Peyer's patch (tissue), 4 donors: ENCODE results near the gene MOB3C. TPM values are rescaled to one million over a fixed set of nuclear protein-coding genes. Genes with fewer than 3 reads are reported as not detected.

Experiments
- DNase-seq, 3 donors: peaks; one replicate each; pipeline ENCODE4 v3.0.0-alpha.2; 2017 to 2019
- H3K27ac ChIP-seq, 4 donors: fragments of 200-600 bp; sonication (generic); one replicate each; pipeline ENCODE4 v1.5.1; 2016 to 2019
- H3K27me3 ChIP-seq, 2 donors: fragments of 200-600 bp; sonication (generic); one replicate each; pipeline ENCODE4 v1.5.1; 2019
- H3K36me3 ChIP-seq, 3 donors: fragments of 200-600 bp; sonication (generic); one replicate each; pipeline ENCODE4 v1.5.1; 2016 to 2019
- H3K4me1 ChIP-seq, 4 donors: fragments of 200-600 bp; sonication (generic); one replicate each; pipeline ENCODE4 v1.5.1; 2016 to 2019
- H3K4me3 ChIP-seq, 4 donors: fragments of 200-600 bp; sonication (generic); 1 replicate in 3 of 4; 2 replicates in 1 of 4; pipeline ENCODE4 v1.5.1; 2016 to 2019; ENCODE audit warnings: mild to moderate bottlenecking in 1 of 4
- H3K9me3 ChIP-seq, 4 donors: fragments of 200-600 bp; sonication (generic); one replicate each; pipeline ENCODE4 v1.5.1; 2016 to 2019; ENCODE audit warnings: mild to moderate bottlenecking in 1 of 4
- CTCF ChIP-seq, 6 experiments: fragments of 450-650 bp in 4 of 6; fragments of 200-600 bp in 2 of 6; sonication (generic) in 1 of 6; IDR thresholded peaks; one replicate each; pipeline ENCODE4 v1.5.1; 2017 to 2019; ENCODE audit warnings: antibody characterized with exemption in 6 of 6, mild to moderate bottlenecking in 3 of 6, moderate library complexity in 1 of 6
- POLR2A ChIP-seq, 2 donors: fragments of 450-650 bp; IDR thresholded peaks; one replicate each; pipeline ENCODE4 v1.5.1; 2017; ENCODE audit warnings: antibody characterized with exemption in 2 of 2, mild to moderate bottlenecking in 2 of 2, moderate library complexity in 2 of 2
- total RNA-seq, 4 donors: library from RNA; depleted of rRNA; stranded (reverse); fragments of >200 nt; gene quantifications; one replicate each; pipeline ENCODE4 v1.1.0, GENCODE V29; 2016

The MOB3C gene
- total RNA-seq, 4 donors from 2014 or later = 7.7 to 22.3 (median 14.5) TPM

GRCh38 chr1:46615088-46615487 lies 1.5 kb downstream of the MOB3C start:
- Histone ChIP-seq H3K27ac (peak overlapping the region in 1 of 4 donors; percentile 28), H3K27me3 (no peaks in the 10 kb centered on the region), H3K4me3 (peak overlapping the region in 2 of 4 donors; percentile 63 to 79), H3K4me1 (peaks cover 0 to 51% (median 9%) of the 10 kb centered on the region in 4 donors), H3K9me3 (no peaks in the 10 kb centered on the region), H3K36me3 (peaks cover 0 to 15% (median 0%) of the 10 kb centered on the region in 3 donors)
- TF ChIP-seq CTCF (IDR thresholded peaks at IDR 0.05) (no peak), POLR2A (IDR thresholded peaks at IDR 0.05) (no peak)
- peak in 1 of 3 donors; percentile 36 for DNase-seq

GRCh38 chr1:46614604-46614984 lies 2.0 kb downstream of the MOB3C start:
- no peak for TF ChIP-seq POLR2A (IDR thresholded peaks at IDR 0.05)
- H3K4me3 ChIP-seq = no peak overlapping the region

GRCh38 chr1:46613661-46614603 lies 2.7 kb downstream of the MOB3C start:
- no peak for TF ChIP-seq POLR2A (IDR thresholded peaks at IDR 0.05)
- H3K27ac ChIP-seq = peak overlapping the region in 3 of 4 donors; percentile 28 to 57 (median 38)

More at GRCh38 chr1:46614604-46614984, 2.0 kb downstream of the MOB3C start:
- DNase-seq = peak in 1 of 3 donors; percentile 21
- Histone ChIP-seq H3K27me3 (no peaks in the 10 kb centered on the region), H3K36me3 (peaks cover 0 to 18% (median 0%) of the 10 kb centered on the region in 3 donors), H3K27ac (peak overlapping the region in 3 of 4 donors; percentile 28 to 57 (median 38)), H3K9me3 (no peaks in the 10 kb centered on the region), H3K4me1 (peaks cover 0 to 51% (median 9%) of the 10 kb centered on the region in 4 donors)

GRCh38 chr1:46612937-46613660 lies 3.5 kb downstream of the MOB3C start:
- peaks cover 0 to 51% (median 9%) of the 10 kb centered on the region in 4 donors for H3K4me1 ChIP-seq
- H3K27ac ChIP-seq = peak overlapping the region in 2 of 4 donors; percentile 28 to 57
- H3K36me3 ChIP-seq = peaks cover 0 to 33% (median 0%) of the 10 kb centered on the region in 3 donors
- TF ChIP-seq POLR2A (IDR thresholded peaks at IDR 0.05) (no peak), CTCF (IDR thresholded peaks at IDR 0.05) (no peak)
- H3K27me3 ChIP-seq = no peaks in the 10 kb centered on the region
- H3K4me3 ChIP-seq = peak overlapping the region in 1 of 4 donors; percentile 32
- no peak for DNase-seq
- H3K9me3 ChIP-seq = no peaks in the 10 kb centered on the region

More at GRCh38 chr1:46613661-46614603, 2.7 kb downstream of the MOB3C start:
- no peaks in the 10 kb centered on the region for H3K27me3 ChIP-seq
- peaks cover 0 to 51% (median 9%) of the 10 kb centered on the region in 4 donors for H3K4me1 ChIP-seq
- DNase-seq = peak; percentile 50 to 87 (median 73)
- no peaks in the 10 kb centered on the region for H3K9me3 ChIP-seq
- H3K36me3 ChIP-seq = peaks cover 0 to 25% (median 0%) of the 10 kb centered on the region in 3 donors
- peak overlapping the region in 1 of 4 donors; percentile 32 for H3K4me3 ChIP-seq

GRCh38 chr1:46611691-46612221 lies 4.9 kb downstream of the MOB3C start:
- Histone ChIP-seq H3K36me3 (peaks cover 0 to 37% (median 0%) of the 10 kb centered on the region in 3 donors), H3K4me1 (peaks cover 0 to 45% (median 9%) of the 10 kb centered on the region in 4 donors), H3K9me3 (no peaks in the 10 kb centered on the region), H3K27ac (no peak overlapping the region), H3K4me3 (no peak overlapping the region), H3K27me3 (no peaks in the 10 kb centered on the region)
- no peak for TF ChIP-seq POLR2A (IDR thresholded peaks at IDR 0.05)
- TF ChIP-seq CTCF (IDR thresholded peaks at IDR 0.05) = no peak
- DNase-seq = no peak
